Stomach (tissue), 9 donors: ENCODE measurements around the gene ASTN2. TPM values are rescaled to one million over a fixed set of nuclear protein-coding genes. Genes with fewer than 3 reads are reported as not detected.

ENCODE experiments used
- DNase-seq, 2 donors: peaks; one replicate each; pipeline versions ENCODE4 v3.0.0 to v3.0.0-alpha.2; 2013 to 2019
- H3K27ac ChIP-seq, 5 donors: fragments of 200-600 bp in 4 of 5; sonication (generic) in 4 of 5; one replicate each; pipeline ENCODE4 v1.5.1; 2013 to 2019; ENCODE audit warnings: mild to moderate bottlenecking in 1 of 5, moderate library complexity in 1 of 5
- H3K27me3 ChIP-seq, 3 donors: fragments of 200-600 bp; sonication (generic); one replicate each; pipeline ENCODE4 v1.5.1; 2017 to 2019; ENCODE audit warnings: mixed run types in 1 of 3
- H3K36me3 ChIP-seq, 4 donors: fragments of 200-600 bp; sonication (generic); 1 replicate in 3 of 4; 2 replicates in 1 of 4; pipeline ENCODE4 v1.5.1; 2016 to 2019
- H3K4me1 ChIP-seq, 4 donors: fragments of 200-600 bp; sonication (generic); one replicate each; pipeline ENCODE4 v1.5.1; 2016 to 2019
- H3K4me3 ChIP-seq, 4 donors: fragments of 200-600 bp; sonication (generic) in 3 of 4; one replicate each; pipeline ENCODE4 v1.5.1; 2016 to 2019; ENCODE audit warnings: mild to moderate bottlenecking in 1 of 4
- H3K9me3 ChIP-seq, 4 donors: fragments of 200-600 bp; sonication (generic); one replicate each; pipeline ENCODE4 v1.5.1; 2016 to 2019
- EP300 ChIP-seq: sonication (generic); formaldehyde crosslinking; IDR thresholded peaks from one replicate; pipeline ENCODE4 v1.6.1; 2017; ENCODE audit warnings: antibody characterized with exemption
- POLR2A ChIP-seq, 4 donors: fragments of 450-650 bp; IDR thresholded peaks; one replicate each; pipeline ENCODE4 v1.6.1; 2016; ENCODE audit warnings: antibody characterized with exemption in 4 of 4, control low read depth in 2 of 4, mild to moderate bottlenecking in 1 of 4, moderate library complexity in 1 of 4
- POLR2AphosphoS5 ChIP-seq, 3 donors: sonication (generic); formaldehyde crosslinking; IDR thresholded peaks; one replicate each; pipeline ENCODE4 v1.6.1; 2016; ENCODE audit warnings: antibody characterized with exemption in 3 of 3
- WGBS, 5 donors: extraction: QIAGEN DNeasy Blood & Tissue Kit in 3 of 5; methylation state at CpG; one replicate each; pipeline versions ENCODE4 v1.1.5 to v1.1.7; 2013 to 2018; 5-methylcytosine and 5-hydroxymethylcytosine counted together
- intact Hi-C: fragments of 100-400 bp; cut with DNase I; formaldehyde crosslinking; loops from one replicate; pipeline ENCODE4 v1.15.1; 2023; ENCODE audit warnings: low total_unique reads
- polyA plus RNA-seq, 3 donors: library from polyadenylated mRNA; stranded (reverse); fragments of 200-250 nt; gene quantifications; one replicate each; pipeline ENCODE4 v1.2.3, GENCODE V29; 2013
- total RNA-seq, 5 donors: library from RNA; depleted of rRNA; stranded (reverse); fragments of >200 nt; gene quantifications; one replicate each; pipeline versions ENCODE4 v1.1.0 to v1.2.3, GENCODE V29; 2014 to 2016
- TF ChIP-seq, protein P1 (sequence below), 7 experiments: fragments of 450-650 bp in 4 of 7; fragments of 200-600 bp in 3 of 7; sonication (generic) in 3 of 7; IDR thresholded peaks; one replicate each; pipeline ENCODE4 v1.5.1; 2016 to 2019; ENCODE audit warnings: antibody characterized with exemption in 7 of 7, control low read depth in 2 of 7, mild to moderate bottlenecking in 1 of 7
- donor health status: healthy with polysubstance abuse.
- donor health status: Bipolar disorder and iron deficiency.
- donor health status: healthy.

ASTN2 gene
- total and polyA plus RNA-seq, 8 donors, result 2.1 to 22.3 (median 4.2) TPM; not detected in 1

DNA sequence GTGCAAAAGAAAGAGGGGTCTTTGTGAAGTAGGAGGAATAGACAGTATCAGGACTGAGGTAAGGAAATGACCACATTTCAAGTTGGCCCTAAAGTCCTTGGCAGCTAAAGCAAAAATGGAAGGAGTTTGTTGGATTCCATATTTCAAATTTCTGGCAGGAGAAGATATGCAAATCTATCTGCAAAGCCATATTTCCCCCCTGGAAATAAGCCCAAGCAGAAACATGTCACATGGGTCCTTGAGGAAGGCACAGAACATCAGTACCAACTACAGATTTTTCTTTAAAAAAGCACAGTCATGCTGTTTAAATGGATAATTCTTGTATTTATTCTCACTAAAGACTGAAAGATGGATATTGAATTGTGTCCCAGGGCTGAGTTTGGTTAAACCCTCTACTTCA lies 404.8 kb downstream of the ASTN2 start:
- Histone ChIP-seq H3K36me3 (no peaks in the 10 kb centered on the region), H3K4me3 (no peak overlapping the region), H3K4me1 (no peaks in the 10 kb centered on the region), H3K27ac (no peak overlapping the region), H3K9me3 (peaks cover 0 to 4% (median 0%) of the 10 kb centered on the region in 4 donors), H3K27me3 (no peaks in the 10 kb centered on the region)
- intact Hi-C loops, result no loop called here
- no peak for DNase-seq
- TF ChIP-seq POLR2A (IDR thresholded peaks at IDR 0.05) (no peak), EP300 (no peak), POLR2AphosphoS5 (IDR thresholded peaks at IDR 0.05) (no peak)
- TF ChIP-seq, protein P1, sequence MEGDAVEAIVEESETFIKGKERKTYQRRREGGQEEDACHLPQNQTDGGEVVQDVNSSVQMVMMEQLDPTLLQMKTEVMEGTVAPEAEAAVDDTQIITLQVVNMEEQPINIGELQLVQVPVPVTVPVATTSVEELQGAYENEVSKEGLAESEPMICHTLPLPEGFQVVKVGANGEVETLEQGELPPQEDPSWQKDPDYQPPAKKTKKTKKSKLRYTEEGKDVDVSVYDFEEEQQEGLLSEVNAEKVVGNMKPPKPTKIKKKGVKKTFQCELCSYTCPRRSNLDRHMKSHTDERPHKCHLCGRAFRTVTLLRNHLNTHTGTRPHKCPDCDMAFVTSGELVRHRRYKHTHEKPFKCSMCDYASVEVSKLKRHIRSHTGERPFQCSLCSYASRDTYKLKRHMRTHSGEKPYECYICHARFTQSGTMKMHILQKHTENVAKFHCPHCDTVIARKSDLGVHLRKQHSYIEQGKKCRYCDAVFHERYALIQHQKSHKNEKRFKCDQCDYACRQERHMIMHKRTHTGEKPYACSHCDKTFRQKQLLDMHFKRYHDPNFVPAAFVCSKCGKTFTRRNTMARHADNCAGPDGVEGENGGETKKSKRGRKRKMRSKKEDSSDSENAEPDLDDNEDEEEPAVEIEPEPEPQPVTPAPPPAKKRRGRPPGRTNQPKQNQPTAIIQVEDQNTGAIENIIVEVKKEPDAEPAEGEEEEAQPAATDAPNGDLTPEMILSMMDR (IDR thresholded peaks at IDR 0.05), result no peak

GRCh38 chr9:117008876-117009275 lies 406.0 kb downstream of the ASTN2 start:
- no peak for DNase-seq
- no peak for TF ChIP-seq EP300
- Histone ChIP-seq H3K4me1 (no peaks in the 10 kb centered on the region), H3K9me3 (peaks cover 0 to 4% (median 0%) of the 10 kb centered on the region in 4 donors), H3K36me3 (no peaks in the 10 kb centered on the region), H3K27ac (no peak overlapping the region), H3K27me3 (no peaks in the 10 kb centered on the region), H3K4me3 (no peak overlapping the region)
- intact Hi-C loops, result no loop called here
- WGBS, 5 donors, result 62 to 80% (median 76%) methylated on average over 2 of the region's 2 CpGs

- TF ChIP-seq POLR2AphosphoS5 (IDR thresholded peaks at IDR 0.05), result no peak
- TF ChIP-seq, protein P1 (IDR thresholded peaks at IDR 0.05), result no peak
- TF ChIP-seq POLR2A (IDR thresholded peaks at IDR 0.05), result no peak
- TF ChIP-seq EP300, result no peak
- Histone ChIP-seq H3K4me3 (no peak overlapping the region), H3K27me3 (no peaks in the 10 kb centered on the region), H3K9me3 (peaks cover 0 to 4% (median 0%) of the 10 kb centered on the region in 4 donors), H3K27ac (no peak overlapping the region), H3K4me1 (no peaks in the 10 kb centered on the region), H3K36me3 (no peaks in the 10 kb centered on the region)
- DNase-seq, result no peak
- intact Hi-C loops, result no loop called here
Measured at GRCh38 chr9:117008461-117008860, 406.4 kb downstream of the ASTN2 start.

DNA sequence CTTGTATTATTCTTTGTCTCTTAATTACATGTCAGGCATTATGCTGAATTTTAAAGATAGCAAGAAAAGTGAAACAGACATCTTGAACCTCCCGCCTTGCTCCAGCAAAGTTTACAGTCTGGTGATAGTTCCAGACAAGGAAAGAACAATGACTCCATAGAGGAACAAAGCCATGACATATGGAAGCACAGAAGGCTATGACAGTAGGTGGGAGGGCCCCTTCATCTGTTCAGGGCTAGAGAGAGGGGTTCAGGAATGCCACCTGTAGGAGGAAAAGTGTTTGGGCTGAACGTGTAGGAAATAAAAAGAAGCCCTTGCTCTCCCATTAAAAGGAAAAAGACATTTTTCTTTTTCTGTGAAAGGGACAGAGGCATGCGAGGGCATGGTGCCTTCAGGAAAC lies 412.2 kb downstream of the ASTN2 start:
- no peaks in the 10 kb centered on the region for H3K36me3 ChIP-seq
- WGBS, 5 donors, result 60 to 70% (median 66%) methylated on average over 3 of the region's 3 CpGs
- H3K27ac ChIP-seq, result no peak overlapping the region
- intact Hi-C loops, result no loop called here
- H3K4me1 ChIP-seq, result no peaks in the 10 kb centered on the region
- TF ChIP-seq EP300 (no peak), POLR2A (IDR thresholded peaks at IDR 0.05) (no peak), POLR2AphosphoS5 (IDR thresholded peaks at IDR 0.05) (no peak)
- TF ChIP-seq, protein P1 (IDR thresholded peaks at IDR 0.05), result no peak
- no peaks in the 10 kb centered on the region for H3K27me3 ChIP-seq
- no peak overlapping the region for H3K4me3 ChIP-seq
- no peak for DNase-seq
- H3K9me3 ChIP-seq, result no peaks in the 10 kb centered on the region

DNA sequence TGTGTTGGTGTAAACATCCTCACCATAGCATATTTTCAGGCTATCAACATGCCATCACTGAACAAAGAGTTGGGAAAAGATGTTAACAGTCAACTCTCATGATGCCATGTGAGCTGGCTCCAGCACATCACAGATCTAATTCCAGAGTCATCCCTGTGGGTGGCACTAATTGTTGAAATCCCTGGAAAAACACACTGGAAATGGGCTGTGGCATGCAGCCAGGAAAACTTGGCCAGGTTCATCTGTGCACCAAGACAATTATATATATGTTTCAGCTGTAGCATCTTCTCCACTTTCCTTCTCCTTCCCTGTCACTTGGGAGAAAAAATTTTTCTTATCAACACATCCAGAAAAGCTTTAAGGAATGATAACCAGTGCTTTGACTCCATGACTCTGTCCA lies 414.0 kb downstream of the ASTN2 start:
- Histone ChIP-seq H3K27ac (no peak overlapping the region), H3K4me1 (no peaks in the 10 kb centered on the region), H3K27me3 (no peaks in the 10 kb centered on the region), H3K36me3 (no peaks in the 10 kb centered on the region), H3K9me3 (no peaks in the 10 kb centered on the region), H3K4me3 (no peak overlapping the region)
- no peak for DNase-seq
- TF ChIP-seq, protein P1 (IDR thresholded peaks at IDR 0.05), result no peak
- TF ChIP-seq POLR2A (IDR thresholded peaks at IDR 0.05) (no peak), POLR2AphosphoS5 (IDR thresholded peaks at IDR 0.05) (no peak), EP300 (no peak)
- intact Hi-C loops, result no loop called here
